OCI-LY7 (cell line): Measurements from ENCODE around the gene FRMD6. TPM values are rescaled to one million over a fixed set of nuclear protein-coding genes. Genes with fewer than 3 reads are reported as not detected.
"Not testable (repeated sequence)": the region's sequence is repeated elsewhere in the genome, so short reads cannot be mapped to it uniquely, and the experiment has no call there.

Experiments used
- BruUV-seq: library from RNA; stranded (reverse); fragments of 400-500 nt; replicated peaks from 2 replicates; lab custom pipeline; 2021; lab: Mats Ljungman, UMichigan
- CTCF ChIA-PET: fragments of 300-600 bp; sonication (Branson Sonifier 250); formaldehyde crosslinking; loops from one replicate; lab custom pipeline; 2022; ENCODE audit warnings: antibody characterized with exemption; ENCODE audit not compliant: unreplicated experiment; lab: Charles Lee
- POLR2A ChIA-PET: fragments of 300-600 bp; sonication (Branson Sonifier 250); formaldehyde crosslinking; loops from one replicate; lab custom pipeline; 2022; ENCODE audit warnings: antibody characterized with exemption; lab: Charles Lee
- DNase-seq: peaks from one replicate; pipeline ENCODE4 v3.0.0-alpha.2; 2015; ENCODE audit warnings: low spot score
- H2AFZ ChIP-seq: fragments of 200-600 bp; sonication (generic), shearing (Covaris generic); 2 replicates; pipeline ENCODE4 v1.6.1; 2014; ENCODE audit warnings: mild to moderate bottlenecking, antibody characterized with exemption, low read length, moderate library complexity
- H3K27ac ChIP-seq: fragments of 200-600 bp; sonication (generic); 2 replicates; pipeline ENCODE4 v1.5.1; 2014; ENCODE audit warnings: mixed run types, low read depth, mild to moderate bottlenecking, moderate library complexity, low read length, inconsistent platforms; ENCODE audit not compliant: poor library complexity, severe bottlenecking
- H3K36me3 ChIP-seq: fragments of 200-600 bp; sonication (generic); 2 replicates; pipeline ENCODE4 v1.6.1; 2014; ENCODE audit warnings: mild to moderate bottlenecking, antibody characterized with exemption, low read length, moderate library complexity, mixed read lengths; ENCODE audit not compliant: insufficient read depth
- H3K4me1 ChIP-seq: fragments of 200-600 bp; sonication (generic); 2 replicates; pipeline ENCODE4 v1.5.1; 2014; ENCODE audit warnings: mild to moderate bottlenecking, low read length; ENCODE audit not compliant: insufficient read depth, poor library complexity, severe bottlenecking
- H3K4me2 ChIP-seq: fragments of 200-600 bp; sonication (generic); 2 replicates; pipeline ENCODE4 v1.6.1; 2014; ENCODE audit warnings: mild to moderate bottlenecking, low read length
- H3K4me3 ChIP-seq: fragments of 200-600 bp; sonication (generic); 2 replicates; pipeline ENCODE4 v1.5.1; 2014; ENCODE audit warnings: mild to moderate bottlenecking, low read depth, low read length; ENCODE audit not compliant: poor library complexity, severe bottlenecking
- H3K79me2 ChIP-seq: fragments of 200-600 bp; sonication (generic); 2 replicates; pipeline ENCODE4 v1.6.1; 2016; ENCODE audit warnings: low read depth, mild to moderate bottlenecking, low read length, moderate library complexity, mixed read lengths; ENCODE audit not compliant: insufficient read depth
- H3K9me2 ChIP-seq: fragments of 200-600 bp; sonication (generic); 2 replicates; pipeline ENCODE4 v1.6.1; 2016; ENCODE audit warnings: mild to moderate bottlenecking, low read length, mixed read lengths; ENCODE audit not compliant: insufficient read depth
- H3K9me3 ChIP-seq: fragments of 200-600 bp; sonication (generic); 2 replicates; pipeline ENCODE4 v1.6.1; 2014; ENCODE audit warnings: mild to moderate bottlenecking, mixed run types, low read length, mixed read lengths
- H4K20me1 ChIP-seq: fragments of 200-600 bp; sonication (generic); 2 replicates; pipeline ENCODE4 v1.6.1; 2014; ENCODE audit warnings: mild to moderate bottlenecking, antibody characterized with exemption, low read length, moderate library complexity, mixed read lengths; ENCODE audit not compliant: insufficient read depth
- CTCF ChIP-seq: fragments of 200-600 bp; sonication (generic); conservative IDR thresholded peaks from 2 replicates; pipeline ENCODE4 v1.5.1; 2014; ENCODE audit warnings: mild to moderate bottlenecking, antibody characterized with exemption, low read length, moderate library complexity, mixed read lengths
- EZH2phosphoT487 ChIP-seq: fragments of 200-600 bp; sonication (generic); IDR thresholded peaks from 2 replicates; pipeline ENCODE4 v1.6.1; 2018; ENCODE audit warnings: low read depth, borderline replicate concordance, mild to moderate bottlenecking, mixed run types, antibody characterized with exemption, low read length, moderate library complexity, mixed read lengths
- intact Hi-C: fragments of 100-400 bp; cut with micrococcal nuclease; formaldehyde crosslinking; loops from one replicate; pipeline ENCODE4 v1.10.0; 2022; ENCODE audit not compliant: unreplicated experiment
- total RNA-seq, 2 experiments: library from RNA; depleted of rRNA in 1 of 2; stranded (reverse); fragments of >200 nt in 1 of 2; shearing (Covaris generic) in 1 of 2; gene quantifications; 2 replicates each; pipeline ENCODE4 v1.2.3, GENCODE V29; 2014 to 2022

FRMD6 gene
- total RNA-seq, 2 experiments from 2014 or later, result 4.4 to 12.3 TPM

DNA sequence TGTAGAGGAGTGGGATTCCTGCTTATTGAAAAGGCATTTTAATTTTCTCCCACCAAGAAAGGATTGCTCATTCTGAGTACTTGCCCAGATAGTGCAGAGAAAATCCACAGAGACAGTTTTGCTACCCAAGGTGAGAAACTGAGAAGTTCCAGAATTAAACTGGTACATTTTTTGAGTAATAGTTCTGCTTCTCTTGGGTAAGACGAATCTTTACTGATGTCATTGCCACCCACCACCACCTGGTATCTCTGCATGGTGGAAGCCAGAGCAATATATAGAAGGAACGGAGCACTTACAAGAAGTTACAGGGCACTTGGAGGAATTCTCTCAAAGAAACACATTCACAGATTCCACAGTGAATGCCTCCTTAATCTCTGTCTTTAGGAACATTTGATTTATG is 20.7 kb upstream of the FRMD6 start:
- DNase-seq, result no peak
- ChIA-PET CTCF (no interaction called here), POLR2A (no interaction called here)
- Histone ChIP-seq H3K79me2 (no peaks in the 10 kb centered on the region), H3K4me1 (no peaks in the 10 kb centered on the region), H3K27ac (no peak overlapping the region), H3K4me2 (no peak overlapping the region), H3K4me3 (no peak overlapping the region), H3K36me3 (no peaks in the 10 kb centered on the region), H4K20me1 (no peaks in the 10 kb centered on the region), H3K9me3 (no peaks in the 10 kb centered on the region), H2AFZ (no peak overlapping the region), H3K9me2 (no peaks in the 10 kb centered on the region; the same call in 1 of the 2 replicates)
- TF ChIP-seq EZH2phosphoT487 (no peak), CTCF (no peak)
- intact Hi-C loops, result no loop called here
- BruUV-seq, result no TSS peak

DNA sequence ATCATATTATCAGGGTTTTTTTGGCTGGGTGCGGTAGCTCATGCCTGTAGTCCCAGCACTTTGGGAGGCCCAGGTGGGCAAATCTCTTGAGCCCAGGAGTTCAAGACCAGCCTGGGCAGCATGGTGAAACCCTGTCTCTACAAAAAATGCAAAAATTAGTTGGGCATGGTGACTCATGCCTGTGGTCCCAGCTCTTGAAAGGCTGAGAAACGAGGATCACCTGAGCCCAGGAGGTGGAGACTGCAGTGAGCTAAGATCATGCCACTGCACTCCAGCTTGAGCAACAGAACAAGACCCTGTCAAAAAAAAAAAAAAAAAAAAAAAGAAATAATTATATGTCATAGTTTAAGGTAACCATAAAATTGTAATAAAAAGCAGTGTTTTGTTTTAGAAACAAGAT is 18.4 kb upstream of the FRMD6 start:
- H2AFZ ChIP-seq, H3K79me2 ChIP-seq, H3K9me2 ChIP-seq, H4K20me1 ChIP-seq, H3K9me3 ChIP-seq, H3K27ac ChIP-seq, POLR2A ChIA-PET, BruUV-seq, H3K4me3 ChIP-seq, H3K36me3 ChIP-seq, H3K4me1 ChIP-seq, intact Hi-C loops, H3K4me2 ChIP-seq, DNase-seq, CTCF ChIA-PET: not testable (repeated sequence)

- Histone ChIP-seq H3K9me3 (no peaks in the 10 kb centered on the region), H4K20me1 (no peaks in the 10 kb centered on the region), H3K36me3 (no peaks in the 10 kb centered on the region), H2AFZ (no peak overlapping the region), H3K9me2 (no peaks in the 10 kb centered on the region; the same call in 1 of the 2 replicates), H3K4me3 (no peak overlapping the region), H3K4me2 (no peak overlapping the region), H3K79me2 (no peaks in the 10 kb centered on the region), H3K27ac (no peak overlapping the region), H3K4me1 (no peaks in the 10 kb centered on the region)
- ChIA-PET POLR2A (no interaction called here), CTCF (no interaction called here)
- no peak for TF ChIP-seq CTCF
- no peak for TF ChIP-seq EZH2phosphoT487
- intact Hi-C loops, result no loop called here
- no peak for DNase-seq
- BruUV-seq, result no TSS peak
Measured at GRCh38 chr14:51636109-51636508, 15.6 kb upstream of the FRMD6 start.
